Panc1 (cell line): ENCODE data around the gene RAC3. TPM values are rescaled to one million over a fixed set of nuclear protein-coding genes. Genes with fewer than 3 reads are reported as not detected.

Source experiments
- ATAC-seq: fragments of 200-7000 bp; cut with Tn5 transposase; 2 replicates; pipeline ENCODE4 v1.9.1; 2020; ENCODE audit warnings: mild to moderate bottlenecking, moderate library complexity
- BruUV-seq: library from RNA; stranded (reverse); fragments of 400-500 nt; replicated peaks from 2 replicates; lab custom pipeline; 2021; lab: Mats Ljungman, UMichigan
- CTCF ChIA-PET: fragments of 300-600 bp; sonication (Branson Sonifier 250); formaldehyde crosslinking; loops from one replicate; lab custom pipeline; 2022; ENCODE audit warnings: antibody characterized with exemption; lab: Charles Lee
- POLR2A ChIA-PET: fragments of 300-600 bp; sonication (Branson Sonifier 250); formaldehyde crosslinking; loops from one replicate; lab custom pipeline; 2022; ENCODE audit warnings: antibody characterized with exemption; lab: Charles Lee
- DNase-seq: peaks from one replicate; pipeline ENCODE4 v3.0.0-alpha.2; 2010; ENCODE audit warnings: low read depth, low spot score
- H3K27ac ChIP-seq: 2 replicates; pipeline ENCODE4 v1.5.1; 2011; ENCODE audit warnings: mild to moderate bottlenecking, low read length, inconsistent platforms
- H3K27me3 ChIP-seq: fragments of 200-500 bp; sonication (Bioruptor generic); 2 replicates; pipeline ENCODE4 v1.6.0; 2014; ENCODE audit warnings: low read length, inconsistent platforms; ENCODE audit not compliant: control insufficient read depth, insufficient read depth
- H3K36me3 ChIP-seq: fragments of 200-500 bp; sonication (Bioruptor generic); 2 replicates; pipeline ENCODE4 v1.5.1; 2014; ENCODE audit warnings: inconsistent platforms, mild to moderate bottlenecking, low read length, moderate library complexity; ENCODE audit not compliant: control insufficient read depth, insufficient read depth
- H3K4me1 ChIP-seq: 2 replicates; pipeline ENCODE4 v1.5.1; 2011; ENCODE audit warnings: inconsistent platforms, mild to moderate bottlenecking, low read length, moderate library complexity; ENCODE audit not compliant: control insufficient read depth, insufficient read depth
- H3K4me3 ChIP-seq, 2 experiments: 2 replicates each; pipeline ENCODE4 v1.5.1; 2011 to 2012; ENCODE audit warnings: low read depth in 2 of 2, low read length in 2 of 2, mild to moderate bottlenecking in 2 of 2, inconsistent platforms in 1 of 2, moderate library complexity in 1 of 2
- H3K9me3 ChIP-seq: fragments of 200-500 bp; sonication (Bioruptor generic); 2 replicates; pipeline ENCODE4 v1.5.1; 2014; ENCODE audit warnings: low read depth, mild to moderate bottlenecking, inconsistent platforms, low read length, moderate library complexity; ENCODE audit not compliant: control insufficient read depth, insufficient read depth
- CTCF ChIP-seq: fragments of 450-650 bp; IDR thresholded peaks from 2 replicates; pipeline ENCODE4 v1.5.1; 2017; ENCODE audit warnings: mild to moderate bottlenecking
- POLR2AphosphoS5 ChIP-seq: IDR thresholded peaks from 2 replicates; pipeline ENCODE4 v1.6.1; 2012; ENCODE audit warnings: mild to moderate bottlenecking, low read depth, low read length, moderate library complexity
- REST ChIP-seq, 2 experiments: IDR thresholded peaks; 2 replicates each; pipeline ENCODE4 v1.6.1; 2011 to 2012; ENCODE audit warnings: low read depth in 2 of 2, control low read depth in 1 of 2, low read length in 1 of 2, mild to moderate bottlenecking in 1 of 2, moderate library complexity in 1 of 2; ENCODE audit not compliant: insufficient read depth in 1 of 2
- SIN3A ChIP-seq: IDR thresholded peaks from 2 replicates; pipeline ENCODE4 v1.6.1; 2012; ENCODE audit warnings: low read depth, mild to moderate bottlenecking, low read length, moderate library complexity, borderline replicate concordance; ENCODE audit not compliant: insufficient read depth
- TCF7L2 ChIP-seq: IDR thresholded peaks from 2 replicates; pipeline ENCODE4 v1.6.1; 2011; ENCODE audit warnings: mild to moderate bottlenecking, low read depth, low read length, inconsistent platforms
- in situ Hi-C: cut with HindIII; loops from 2 replicates; pipeline ENCODE4 v1.10.0; 2016; ENCODE audit warnings: low sequenced_read_pairs, low pct_unique_long_range_greater_than_20kb
- intact Hi-C: fragments of 100-400 bp; cut with micrococcal nuclease; formaldehyde crosslinking; loops from one replicate; pipeline ENCODE4 v1.10.0; 2022; ENCODE audit not compliant: unreplicated experiment
- total RNA-seq: library from RNA; stranded (reverse); gene quantifications from one replicate; pipeline ENCODE4 v1.2.1, GENCODE V29; 2021; ENCODE audit not compliant: unreplicated experiment

RAC3 gene
- total RNA-seq, 1 experiment from 2014 or later, result 39.4 TPM

- no peaks in the 10 kb centered on the region for H3K36me3 ChIP-seq
- ATAC-seq (no peak), DNase-seq (no peak)
- POLR2A ChIA-PET, result interaction anchor here (0.7 kb wide), 1 partner anchor 30 kb away, joined by 4 read pairs; no protein-coding TSS in a partner anchor
- CTCF ChIA-PET, result interaction anchor here (0.6 kb wide), 1 partner anchor 213 kb away, joined by 3 read pairs; no protein-coding TSS in a partner anchor
- in situ Hi-C loops, result no loop called here
- H3K9me3 ChIP-seq, result no peaks in the 10 kb centered on the region
- no peaks in the 10 kb centered on the region for H3K27me3 ChIP-seq
- no TSS peak for BruUV-seq
- H3K4me1 ChIP-seq, result peaks cover 38% of the 10 kb centered on the region
- no peak for TF ChIP-seq TCF7L2
- TF ChIP-seq CTCF, result no peak
- TF ChIP-seq POLR2AphosphoS5, result no peak
- TF ChIP-seq SIN3A, result no peak
- no peak for TF ChIP-seq REST (IDR thresholded peaks at IDR 0.05; ENCODE audit: insufficient read depth in 1 of 2, low read depth in 2 of 2, low read length in 1 of 2)
- intact Hi-C loops, result no loop called here
- no peak overlapping the region for H3K4me3 ChIP-seq
- H3K27ac ChIP-seq, result no peak overlapping the region
Observed at GRCh38 chr17:82008941-82009405, 22.5 kb upstream of the RAC3 start.

- ChIA-PET CTCF (no interaction called here), POLR2A (interaction anchor here (0.7 kb wide), 1 partner anchor 31 kb away, joined by 4 read pairs; no protein-coding TSS in a partner anchor)
- intact Hi-C loops, result no loop called here
- no peak overlapping the region for H3K27ac ChIP-seq
- ATAC-seq, result no peak
- no peak for DNase-seq
- no peaks in the 10 kb centered on the region for H3K27me3 ChIP-seq
- in situ Hi-C loops, result no loop called here
- H3K4me3 ChIP-seq, result no peak overlapping the region
- no peaks in the 10 kb centered on the region for H3K9me3 ChIP-seq
- no peaks in the 10 kb centered on the region for H3K36me3 ChIP-seq
- peaks cover 34% of the 10 kb centered on the region for H3K4me1 ChIP-seq
- TF ChIP-seq SIN3A (no peak), CTCF (no peak), POLR2AphosphoS5 (no peak), TCF7L2 (no peak), REST (IDR thresholded peaks at IDR 0.05; ENCODE audit: insufficient read depth in 1 of 2, low read depth in 2 of 2, low read length in 1 of 2) (no peak)
- BruUV-seq, result no TSS peak
Observed at GRCh38 chr17:82009413-82009812, 22.1 kb upstream of the RAC3 start.
